ENCODE results near the gene GP2. TPM values are rescaled to one million over a fixed set of nuclear protein-coding genes. Genes with fewer than 3 reads are reported as not detected.

The GP2 gene
- total and polyA plus RNA-seq, 2 of the 4 experiments (the other 2 are of a cell fraction): not detected

- Histone ChIP-seq H2AFZ (replicated peaks; ENCODE audit: low read length, poor library complexity) (no peak overlapping the region), H2BK15ac (ENCODE audit: low read depth, low read length) (no peak overlapping the region)
- POLR2A ChIA-PET (ENCODE audit: unreplicated experiment): no interaction called here
These were observed 65.1 kb downstream of the GP2 start for GRCh38 chr16:20262248-20262647.

More at GRCh38 chr16:20262248-20262647, 65.1 kb downstream of the GP2 start:
- dilution Hi-C loops (cut with HindIII; ENCODE audit: low sequenced_read_pairs, unreplicated experiment) (no loop called here), in situ Hi-C loops (cut with MboI; ENCODE audit: low sequenced_read_pairs) (no loop called here), intact Hi-C loops (cut with micrococcal nuclease) (no loop called here)
- no peak overlapping the region for H4K8ac ChIP-seq (ENCODE audit: low read depth in 2 of 2, low read length in 2 of 2)
- H3K79me1 ChIP-seq (ENCODE audit: low read depth in 1 of 2, low read length in 2 of 2): no peaks in the 10 kb centered on the region
- no peak overlapping the region for H3K23ac ChIP-seq (ENCODE audit: low read depth, low read length)
- no peak overlapping the region for H3K14ac ChIP-seq (replicated peaks; ENCODE audit: low read depth, low read length)
- no peaks in the 10 kb centered on the region for H3K9me1 ChIP-seq (ENCODE audit: insufficient read depth, low read length)
- CTCF ChIA-PET: no interaction called here
- no peak overlapping the region for H3K18ac ChIP-seq (ENCODE audit: low read depth, low read length)
- H4K20me1 ChIP-seq (ENCODE audit: insufficient read depth, low read length): no peaks in the 10 kb centered on the region
- DNase-seq: no peak
- TF ChIP-seq RCOR1 (IDR thresholded peaks at IDR 0.05; ENCODE audit: insufficient replicate concordance, low read length): no peak
- TF ChIP-seq, protein P1, sequence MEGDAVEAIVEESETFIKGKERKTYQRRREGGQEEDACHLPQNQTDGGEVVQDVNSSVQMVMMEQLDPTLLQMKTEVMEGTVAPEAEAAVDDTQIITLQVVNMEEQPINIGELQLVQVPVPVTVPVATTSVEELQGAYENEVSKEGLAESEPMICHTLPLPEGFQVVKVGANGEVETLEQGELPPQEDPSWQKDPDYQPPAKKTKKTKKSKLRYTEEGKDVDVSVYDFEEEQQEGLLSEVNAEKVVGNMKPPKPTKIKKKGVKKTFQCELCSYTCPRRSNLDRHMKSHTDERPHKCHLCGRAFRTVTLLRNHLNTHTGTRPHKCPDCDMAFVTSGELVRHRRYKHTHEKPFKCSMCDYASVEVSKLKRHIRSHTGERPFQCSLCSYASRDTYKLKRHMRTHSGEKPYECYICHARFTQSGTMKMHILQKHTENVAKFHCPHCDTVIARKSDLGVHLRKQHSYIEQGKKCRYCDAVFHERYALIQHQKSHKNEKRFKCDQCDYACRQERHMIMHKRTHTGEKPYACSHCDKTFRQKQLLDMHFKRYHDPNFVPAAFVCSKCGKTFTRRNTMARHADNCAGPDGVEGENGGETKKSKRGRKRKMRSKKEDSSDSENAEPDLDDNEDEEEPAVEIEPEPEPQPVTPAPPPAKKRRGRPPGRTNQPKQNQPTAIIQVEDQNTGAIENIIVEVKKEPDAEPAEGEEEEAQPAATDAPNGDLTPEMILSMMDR (conservative IDR thresholded peaks at IDR 0.05; ENCODE audit: low read depth, low read length): no peak
- TF ChIP-seq RAD21 (IDR thresholded peaks at IDR 0.05; ENCODE audit: low read length): no peak
- no peak for TF ChIP-seq NFE2L2 (IDR thresholded peaks at IDR 0.05; ENCODE audit: low read depth, low read length)
- TF ChIP-seq CEBPB (IDR thresholded peaks at IDR 0.05; ENCODE audit: low read depth, low read length): no peak
- TF ChIP-seq SMC3 (IDR thresholded peaks at IDR 0.05; ENCODE audit: low read depth, low read length): no peak
- no peak for TF ChIP-seq BHLHE40 (IDR thresholded peaks at IDR 0.05; ENCODE audit: low read depth, low read length)
- TF ChIP-seq POLR2A (IDR thresholded peaks at IDR 0.05; ENCODE audit: low read depth, low read length): no peak
- no peak for TF ChIP-seq USF2 (IDR thresholded peaks at IDR 0.05; ENCODE audit: low read depth, low read length)
- no peak for TF ChIP-seq CHD1 (IDR thresholded peaks at IDR 0.05; ENCODE audit: low read depth, low read length)
- no peak for TF ChIP-seq RFX5 (IDR thresholded peaks at IDR 0.05; ENCODE audit: low read depth, low read length)
- TF ChIP-seq, protein P2, sequence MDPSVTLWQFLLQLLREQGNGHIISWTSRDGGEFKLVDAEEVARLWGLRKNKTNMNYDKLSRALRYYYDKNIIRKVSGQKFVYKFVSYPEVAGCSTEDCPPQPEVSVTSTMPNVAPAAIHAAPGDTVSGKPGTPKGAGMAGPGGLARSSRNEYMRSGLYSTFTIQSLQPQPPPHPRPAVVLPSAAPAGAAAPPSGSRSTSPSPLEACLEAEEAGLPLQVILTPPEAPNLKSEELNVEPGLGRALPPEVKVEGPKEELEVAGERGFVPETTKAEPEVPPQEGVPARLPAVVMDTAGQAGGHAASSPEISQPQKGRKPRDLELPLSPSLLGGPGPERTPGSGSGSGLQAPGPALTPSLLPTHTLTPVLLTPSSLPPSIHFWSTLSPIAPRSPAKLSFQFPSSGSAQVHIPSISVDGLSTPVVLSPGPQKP (IDR thresholded peaks at IDR 0.05; ENCODE audit: borderline replicate concordance, low read depth, low read length): no peak
- no peak for TF ChIP-seq MXI1 (IDR thresholded peaks at IDR 0.05; ENCODE audit: borderline replicate concordance, low read depth, low read length)
- TF ChIP-seq MAZ (IDR thresholded peaks at IDR 0.05; ENCODE audit: borderline replicate concordance, low read depth, low read length): no peak
- TF ChIP-seq FOS (IDR thresholded peaks at IDR 0.05; ENCODE audit: low read depth, low read length): no peak
- H3K27ac ChIP-seq (ENCODE audit: insufficient read depth, low read length): no peak overlapping the region
- no peak overlapping the region for H2AK5ac ChIP-seq (ENCODE audit: low read depth, low read length)
- BruUV-seq (replicated peaks): no TSS peak
- no peak overlapping the region for H3K4me2 ChIP-seq (ENCODE audit: low read depth, low read length)
- H2BK120ac ChIP-seq (ENCODE audit: low read depth, low read length): no peak overlapping the region
- H3K4ac ChIP-seq (ENCODE audit: low read depth, low read length): no peak overlapping the region
- no peak overlapping the region for H3K4me3 ChIP-seq (ENCODE audit: insufficient read depth, low read depth, low read length)
- WGBS, 2 experiments (ENCODE audit: extremely low coverage in 2 of 2, insufficient read length in 1 of 2): no CpG with 5 or more reads among the region's 9 CpGs
- no peaks in the 10 kb centered on the region for H3K4me1 ChIP-seq (ENCODE audit: control insufficient read depth, insufficient read depth, low read length)
- peaks cover 16% of the 10 kb centered on the region; the same call in 1 of the 2 replicates for H3K9me3 ChIP-seq (ENCODE audit: control insufficient read depth, insufficient read depth, low read length)
- no peak overlapping the region for H4K5ac ChIP-seq (ENCODE audit: low read depth, low read length)
- no peak overlapping the region for H2BK5ac ChIP-seq (ENCODE audit: low read depth, low read length, poor library complexity, severe bottlenecking)
- H3K36me3 ChIP-seq (ENCODE audit: control insufficient read depth, insufficient read depth, low read length): no peaks in the 10 kb centered on the region
- ATAC-seq (ENCODE audit: low read depth): no peak
- no peak overlapping the region for H3K56ac ChIP-seq (ENCODE audit: extremely low read depth, insufficient read depth, low read length)
- H3K27me3 ChIP-seq (ENCODE audit: control insufficient read depth, insufficient read depth, low read length): no peaks in the 10 kb centered on the region
- H2AK9ac ChIP-seq (replicated peaks; ENCODE audit: low read depth, low read length, poor library complexity): no peak overlapping the region
- no peak overlapping the region for H2BK20ac ChIP-seq (ENCODE audit: low read depth, low read length)
- no peak overlapping the region for H4K91ac ChIP-seq (ENCODE audit: insufficient read depth, low read depth, low read length)
- no peak overlapping the region for H3K9ac ChIP-seq (ENCODE audit: low read depth, low read length)
